ENCODE data around the gene SLC20A1.

The SLC20A1 gene

DNA sequence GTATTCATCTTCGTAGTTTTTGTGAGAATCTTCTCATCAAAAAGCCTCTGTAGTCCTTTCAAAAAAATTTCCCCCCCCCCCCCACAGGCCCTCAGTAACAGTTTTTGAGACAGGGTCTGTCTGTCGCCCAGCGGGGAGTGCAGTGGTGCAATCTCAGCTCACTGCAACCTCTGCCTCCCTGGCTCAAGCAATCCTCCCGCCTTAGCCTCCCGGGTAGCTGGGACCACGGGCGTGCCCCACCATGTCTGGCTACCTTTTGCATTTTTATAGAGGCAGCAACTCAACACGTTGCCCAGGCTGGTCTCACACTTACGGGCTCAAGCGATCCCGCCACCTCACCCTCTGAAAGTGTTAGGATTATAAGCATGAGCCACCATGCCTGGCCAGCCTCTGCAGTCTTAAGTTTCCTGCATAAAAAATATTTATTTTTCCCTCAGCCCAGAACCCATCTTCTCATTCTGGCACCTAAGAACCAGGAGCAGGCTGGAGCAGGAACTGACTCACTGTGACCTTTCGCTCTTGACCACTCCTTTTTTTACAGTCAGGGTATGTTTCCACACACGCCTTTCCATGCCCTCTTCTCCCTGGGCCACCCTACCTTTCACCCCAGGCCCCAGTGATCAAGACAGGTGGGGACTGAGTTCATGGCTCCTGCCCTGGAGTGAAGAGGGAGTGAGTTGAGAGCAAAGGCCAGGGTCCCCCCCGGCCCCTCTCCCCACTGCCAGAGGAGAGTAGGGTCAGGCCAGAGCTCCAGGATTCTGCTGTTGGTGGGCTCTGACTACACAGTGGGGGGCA, 42.5 kb downstream of the SLC20A1 start:
- Histone ChIP-seq H3K9me3 (no peaks in the 10 kb centered on the region), H3K27me3 (no peaks in the 10 kb centered on the region), H3K4me2 (no peak overlapping the region), H4K20me1 (no peaks in the 10 kb centered on the region), H3K36me3 (no peaks in the 10 kb centered on the region), H3K9ac (no peak overlapping the region), H3K4me3 (no peak overlapping the region), H3K4me1 (peaks cover 32% of the 10 kb centered on the region), H3K27ac (no peak overlapping the region)
- no peak for TF ChIP-seq Cebpa-rat (IDR thresholded peaks at IDR 0.05)

DNA sequence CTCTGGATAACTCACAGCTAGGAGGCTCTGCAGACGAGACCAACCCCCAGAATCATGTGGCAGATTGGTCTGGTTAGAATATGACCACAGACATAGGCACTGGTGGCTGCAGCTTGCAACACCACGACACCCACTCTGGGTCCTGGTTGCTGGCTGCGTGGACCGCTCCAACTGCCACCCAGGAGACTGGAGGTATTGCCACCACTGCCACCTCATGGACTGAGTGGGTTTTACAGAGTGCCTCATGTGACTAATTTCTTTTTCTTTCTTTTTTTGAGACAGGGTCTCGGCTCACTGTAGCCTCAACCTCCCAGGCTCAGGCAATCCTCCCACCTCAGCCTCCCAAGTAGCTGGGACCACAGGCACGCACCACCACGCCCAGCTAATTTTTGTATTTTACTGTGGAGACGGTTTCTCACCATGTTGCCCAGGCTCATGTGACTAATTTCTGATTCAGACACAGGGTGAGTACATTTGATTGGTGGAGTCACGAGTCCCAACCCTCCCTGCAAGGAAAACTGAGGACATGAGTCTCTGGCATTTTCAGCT, 45.2 kb downstream of the SLC20A1 start:
- no peak for TF ChIP-seq Cebpa-rat (IDR thresholded peaks at IDR 0.05)
- no peaks in the 10 kb centered on the region for H3K36me3 ChIP-seq
- H3K9ac ChIP-seq: no peak overlapping the region
- H3K4me3 ChIP-seq: no peak overlapping the region
- peaks cover 21% of the 10 kb centered on the region for H3K4me1 ChIP-seq
- no peaks in the 10 kb centered on the region for H4K20me1 ChIP-seq
- no peak overlapping the region for H3K4me2 ChIP-seq
- H3K27me3 ChIP-seq: no peaks in the 10 kb centered on the region
- H3K27ac ChIP-seq: no peak overlapping the region
- no peaks in the 10 kb centered on the region for H3K9me3 ChIP-seq

DNA sequence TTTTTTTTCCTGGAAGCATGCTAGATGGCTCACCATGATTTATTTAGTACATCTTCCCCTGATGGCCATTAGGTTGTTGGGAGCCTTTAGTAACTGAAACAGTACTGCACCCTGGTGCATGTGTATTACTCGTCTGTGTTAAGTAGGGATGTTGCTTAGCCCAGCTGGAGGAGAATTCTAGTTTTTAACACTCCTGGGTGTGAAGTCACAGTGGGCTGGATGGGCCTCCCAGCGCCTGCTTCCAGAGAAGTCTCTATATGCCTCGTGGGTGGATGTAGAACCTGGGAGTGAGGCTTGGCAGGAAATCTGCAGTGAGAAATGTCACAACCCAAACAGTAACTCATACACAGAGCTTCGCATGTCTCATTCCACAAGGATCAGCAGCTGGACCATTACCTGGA, 46.1 kb downstream of the SLC20A1 start:
- TF ChIP-seq Cebpa-rat (IDR thresholded peaks at IDR 0.05): no peak
- H3K9ac ChIP-seq: no peak overlapping the region
- H3K4me2 ChIP-seq: no peak overlapping the region
- no peaks in the 10 kb centered on the region for H3K36me3 ChIP-seq
- no peak overlapping the region for H3K27ac ChIP-seq
- peaks cover 12% of the 10 kb centered on the region for H3K4me1 ChIP-seq
- no peaks in the 10 kb centered on the region for H3K9me3 ChIP-seq
- no peaks in the 10 kb centered on the region for H4K20me1 ChIP-seq
- H3K27me3 ChIP-seq: no peaks in the 10 kb centered on the region
- no peak overlapping the region for H3K4me3 ChIP-seq

DNA sequence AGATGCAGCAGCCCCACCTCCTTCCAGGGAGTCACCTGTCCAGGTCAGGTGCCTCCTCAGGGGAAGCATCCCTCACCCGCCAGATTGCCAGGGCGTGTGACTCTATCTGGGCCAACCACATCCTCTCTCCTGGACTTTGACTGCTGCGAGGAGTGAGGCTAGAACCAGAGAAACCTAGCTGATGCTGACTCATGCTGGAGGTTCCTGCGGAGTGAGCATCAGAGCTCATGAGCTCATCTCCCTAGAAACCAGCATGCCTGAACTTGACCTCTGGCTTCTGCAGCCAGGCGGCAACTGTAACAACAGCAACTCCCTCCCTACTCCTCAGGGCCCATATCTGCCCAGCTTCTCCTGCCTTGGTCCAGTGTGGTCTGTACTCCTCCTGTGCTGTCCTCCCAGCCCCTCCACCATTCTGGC, 46.8 kb downstream of the SLC20A1 start:
- Histone ChIP-seq H3K27ac (peak overlapping the region; percentile 30; the same call in 1 of the 2 replicates), H3K4me1 (peaks cover 11% of the 10 kb centered on the region), H3K4me3 (no peak overlapping the region), H3K27me3 (no peaks in the 10 kb centered on the region), H4K20me1 (no peaks in the 10 kb centered on the region), H3K4me2 (peak overlapping the region; percentile 28), H3K36me3 (no peaks in the 10 kb centered on the region), H3K9me3 (no peaks in the 10 kb centered on the region), H3K9ac (no peak overlapping the region)
- no peak for TF ChIP-seq Cebpa-rat (IDR thresholded peaks at IDR 0.05)

DNA sequence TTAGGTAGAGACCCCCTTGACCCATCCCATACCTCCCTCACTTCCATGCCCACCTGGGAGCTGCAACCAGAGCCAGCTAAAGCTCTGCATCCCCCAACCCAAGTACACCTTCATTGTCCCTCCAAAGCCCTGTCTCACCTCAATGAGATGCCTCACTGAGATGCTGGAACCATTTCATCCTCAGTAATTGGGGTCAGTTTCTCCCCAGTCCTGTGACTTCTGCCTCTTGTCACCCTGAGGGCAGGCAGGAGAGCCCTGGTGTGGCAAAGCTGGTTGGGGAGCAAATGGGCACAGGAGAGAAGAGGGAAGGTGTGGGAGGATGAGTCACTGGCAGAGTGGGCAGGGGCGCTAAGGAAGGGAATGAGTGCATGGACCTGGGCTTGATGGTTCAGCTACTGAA, 47.2 kb downstream of the SLC20A1 start:
- H3K9ac ChIP-seq: no peak overlapping the region
- peaks cover 11% of the 10 kb centered on the region for H3K4me1 ChIP-seq
- H3K36me3 ChIP-seq: no peaks in the 10 kb centered on the region
- no peak overlapping the region for H3K4me3 ChIP-seq
- no peaks in the 10 kb centered on the region for H3K9me3 ChIP-seq
- H3K4me2 ChIP-seq: peak overlapping the region; percentile 28
- no peaks in the 10 kb centered on the region for H4K20me1 ChIP-seq
- no peak for TF ChIP-seq Cebpa-rat (IDR thresholded peaks at IDR 0.05)
- H3K27ac ChIP-seq: 0 out of 2 replicates have a peak overlapping the region, but pooled peaks have one; percentile 30
- H3K27me3 ChIP-seq: no peaks in the 10 kb centered on the region

DNA sequence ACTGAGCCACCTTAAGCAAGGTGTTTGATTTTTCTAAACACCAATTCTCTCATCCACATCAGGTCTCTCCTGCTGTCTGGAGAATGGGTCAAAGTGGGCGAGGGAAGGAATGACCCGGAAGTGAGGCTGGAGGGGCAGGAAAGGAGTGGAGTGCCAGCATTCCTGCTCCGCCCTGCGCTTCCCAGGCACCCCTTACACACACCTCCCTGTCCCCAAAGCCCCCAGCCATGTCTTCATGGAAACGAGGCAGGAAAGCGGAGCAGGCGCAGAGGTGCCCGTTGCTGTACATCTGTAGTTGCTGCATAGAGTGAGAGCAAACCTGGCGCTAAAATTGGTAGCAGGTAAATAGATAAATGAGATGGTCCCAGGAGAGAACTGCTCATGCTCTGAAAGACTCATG, 47.9 kb downstream of the SLC20A1 start:
- peaks cover 11% of the 10 kb centered on the region for H3K4me1 ChIP-seq
- no peak overlapping the region for H3K4me2 ChIP-seq
- H3K36me3 ChIP-seq: no peaks in the 10 kb centered on the region
- no peak overlapping the region for H3K27ac ChIP-seq
- no peak overlapping the region for H3K9ac ChIP-seq
- TF ChIP-seq Cebpa-rat (IDR thresholded peaks at IDR 0.05): no peak
- no peak overlapping the region for H3K4me3 ChIP-seq
- no peaks in the 10 kb centered on the region for H3K9me3 ChIP-seq
- no peaks in the 10 kb centered on the region for H4K20me1 ChIP-seq
- H3K27me3 ChIP-seq: no peaks in the 10 kb centered on the region

DNA sequence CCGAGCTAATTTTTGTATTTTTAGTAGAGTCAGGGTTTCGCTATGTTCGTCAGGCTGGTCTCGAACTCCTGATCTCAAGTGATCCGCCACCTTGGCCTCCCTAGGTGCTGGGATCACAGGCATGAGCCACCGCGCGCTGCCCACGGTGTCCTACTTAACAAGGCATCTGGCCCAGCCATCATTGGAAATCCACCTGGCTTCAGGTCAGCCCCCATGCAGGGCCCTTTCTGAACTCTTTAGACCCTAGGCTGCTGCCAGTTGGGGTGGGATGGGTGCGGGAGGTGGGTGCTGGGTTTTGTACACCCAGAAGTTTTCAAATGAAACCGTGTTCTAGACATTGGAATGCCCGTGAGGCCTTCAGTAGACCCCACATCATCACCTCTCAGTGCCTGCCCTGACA, 48.4 kb downstream of the SLC20A1 start:
- Histone ChIP-seq H3K4me1 (peaks cover 11% of the 10 kb centered on the region), H3K4me3 (no peak overlapping the region), H3K27me3 (no peaks in the 10 kb centered on the region), H3K9ac (no peak overlapping the region), H3K4me2 (no peak overlapping the region), H4K20me1 (no peaks in the 10 kb centered on the region), H3K36me3 (no peaks in the 10 kb centered on the region), H3K9me3 (no peaks in the 10 kb centered on the region), H3K27ac (no peak overlapping the region)
- no peak for TF ChIP-seq Cebpa-rat (IDR thresholded peaks at IDR 0.05)

DNA sequence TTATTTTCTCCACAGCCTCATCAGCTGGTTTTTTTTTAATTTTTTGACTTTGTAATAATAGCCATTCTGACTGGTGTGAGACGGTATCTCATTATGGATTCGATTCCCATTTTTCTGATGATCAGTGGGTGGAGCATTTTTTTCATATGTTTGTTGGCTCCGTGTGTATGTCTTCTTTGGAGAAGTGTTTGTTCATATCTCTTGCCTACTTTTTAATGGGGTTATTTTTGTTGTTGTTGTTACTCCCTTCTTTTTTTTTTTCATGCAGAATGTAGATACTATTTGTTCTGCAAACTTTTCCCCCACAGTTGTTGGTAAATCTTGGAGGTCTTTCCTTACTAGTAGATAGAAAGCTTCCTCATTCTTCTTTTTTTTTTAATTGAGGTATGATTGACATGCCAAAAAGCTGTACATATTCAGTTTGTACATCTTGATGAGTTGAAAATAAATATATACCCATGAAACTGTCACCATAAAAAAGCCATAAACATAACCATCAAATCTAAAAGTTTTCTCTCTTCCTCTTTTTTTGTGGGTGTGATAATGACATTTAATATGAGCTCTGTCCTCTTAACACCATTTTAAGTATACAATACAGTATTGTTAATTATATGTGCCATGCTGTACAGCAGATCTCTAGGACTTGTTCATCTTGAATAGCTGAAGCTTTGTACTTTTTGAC, 53.2 kb downstream of the SLC20A1 start:
- TF ChIP-seq Cebpa-rat (IDR thresholded peaks at IDR 0.05): no peak
- Histone ChIP-seq H4K20me1 (no peaks in the 10 kb centered on the region), H3K27me3 (no peaks in the 10 kb centered on the region), H3K4me2 (no peak overlapping the region), H3K4me3 (no peak overlapping the region), H3K27ac (no peak overlapping the region), H3K9ac (no peak overlapping the region), H3K9me3 (no peaks in the 10 kb centered on the region), H3K4me1 (peaks cover 5% of the 10 kb centered on the region; the same call in 1 of the 2 replicates), H3K36me3 (no peaks in the 10 kb centered on the region)

DNA sequence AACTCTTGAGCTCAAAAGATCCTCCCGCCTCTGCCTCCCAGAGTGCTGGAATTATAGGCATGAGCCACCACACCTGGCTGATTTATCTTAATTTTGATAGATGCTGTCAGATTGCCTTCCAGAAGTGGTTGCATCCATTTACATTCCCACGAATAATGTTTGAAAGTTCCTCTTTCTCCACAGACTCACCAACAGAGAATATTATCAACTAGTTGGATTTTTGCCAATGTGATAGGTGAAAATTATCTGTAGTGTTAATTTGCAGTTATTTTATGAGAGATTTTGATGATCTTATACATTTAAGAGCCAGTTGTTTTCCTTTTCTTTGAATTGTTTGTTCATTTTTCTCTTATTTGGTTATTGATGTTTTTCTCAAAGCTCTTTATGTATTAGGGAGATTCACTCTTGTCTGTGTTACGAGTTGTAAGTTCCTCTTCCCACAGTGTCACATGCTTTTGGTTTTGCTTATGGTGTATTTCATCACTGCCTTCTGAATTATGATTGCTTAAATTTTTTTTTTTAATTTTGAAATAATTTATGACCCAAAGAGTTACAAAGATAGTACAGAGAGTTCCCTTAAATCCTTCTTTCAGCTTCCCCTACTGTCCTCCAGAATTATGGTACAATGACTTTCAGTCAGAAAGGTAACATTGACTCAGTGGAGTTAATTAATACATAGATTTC, 54.4 kb downstream of the SLC20A1 start:
- H4K20me1 ChIP-seq: no peaks in the 10 kb centered on the region
- no peak overlapping the region for H3K9ac ChIP-seq
- no peak for TF ChIP-seq Cebpa-rat (IDR thresholded peaks at IDR 0.05)
- H3K9me3 ChIP-seq: no peaks in the 10 kb centered on the region
- H3K27ac ChIP-seq: no peak overlapping the region
- peaks cover 5% of the 10 kb centered on the region; the same call in 1 of the 2 replicates for H3K4me1 ChIP-seq
- no peak overlapping the region for H3K4me3 ChIP-seq
- no peak overlapping the region for H3K4me2 ChIP-seq
- no peaks in the 10 kb centered on the region for H3K36me3 ChIP-seq
- no peaks in the 10 kb centered on the region for H3K27me3 ChIP-seq

Measured in BLaER1 (cell line).